ENCODE data around the gene LRRC52.
"Not testable (repeated sequence)": the region's sequence is repeated elsewhere in the genome, so short reads cannot be mapped to it uniquely, and the experiment has no call there.

LRRC52 gene

GRCh38 chr1:165603810-165604209 is 60.0 kb downstream of the LRRC52 start:
- Histone ChIP-seq H3K4me3 (ENCODE audit: low read length in 2 of 2) (no peak overlapping the region), H3K9ac (ENCODE audit: low read depth in 1 of 2, low read length in 2 of 2) (no peak overlapping the region), H3K27ac (ENCODE audit: low read depth in 2 of 2, low read length in 2 of 2) (no peak overlapping the region), H3K27me3 (ENCODE audit: control insufficient read depth in 2 of 2, insufficient read depth in 2 of 2, low read length in 2 of 2) (no peaks in the 10 kb centered on the region), H3K9me3 (ENCODE audit: control insufficient read depth in 2 of 2, low read length in 2 of 2) (no peaks in the 10 kb centered on the region), H3K4me1 (ENCODE audit: control insufficient read depth in 2 of 2, insufficient read depth in 2 of 2, low read length in 2 of 2) (peaks cover 3 to 6% of the 10 kb centered on the region in 2 donors), H3K36me3 (ENCODE audit: control insufficient read depth in 2 of 2, insufficient read depth in 2 of 2, low read length in 2 of 2) (no peaks in the 10 kb centered on the region)

- Histone ChIP-seq H3K27me3 (ENCODE audit: control insufficient read depth in 2 of 2, insufficient read depth in 2 of 2, low read length in 2 of 2) (no peaks in the 10 kb centered on the region), H3K9ac (ENCODE audit: low read depth in 1 of 2, low read length in 2 of 2) (no peak overlapping the region), H3K27ac (ENCODE audit: low read depth in 2 of 2, low read length in 2 of 2) (no peak overlapping the region), H3K4me1 (ENCODE audit: control insufficient read depth in 2 of 2, insufficient read depth in 2 of 2, low read length in 2 of 2) (peaks cover 3 to 5% of the 10 kb centered on the region in 2 donors), H3K36me3 (ENCODE audit: control insufficient read depth in 2 of 2, insufficient read depth in 2 of 2, low read length in 2 of 2) (no peaks in the 10 kb centered on the region), H3K9me3 (ENCODE audit: control insufficient read depth in 2 of 2, low read length in 2 of 2) (no peaks in the 10 kb centered on the region), H3K4me3 (ENCODE audit: low read length in 2 of 2) (no peak overlapping the region)
These were observed 61.4 kb downstream of the LRRC52 start for GRCh38 chr1:165605246-165605645.

- not testable (repeated sequence) for H3K27ac ChIP-seq (ENCODE audit: low read depth in 2 of 2, low read length in 2 of 2); H3K36me3 ChIP-seq (ENCODE audit: control insufficient read depth in 2 of 2, insufficient read depth in 2 of 2, low read length in 2 of 2); H3K27me3 ChIP-seq (ENCODE audit: control insufficient read depth in 2 of 2, insufficient read depth in 2 of 2, low read length in 2 of 2); H3K4me1 ChIP-seq (ENCODE audit: control insufficient read depth in 2 of 2, insufficient read depth in 2 of 2, low read length in 2 of 2); H3K4me3 ChIP-seq (ENCODE audit: low read length in 2 of 2); H3K9me3 ChIP-seq (ENCODE audit: control insufficient read depth in 2 of 2, low read length in 2 of 2); H3K9ac ChIP-seq (ENCODE audit: low read depth in 1 of 2, low read length in 2 of 2)
These were observed 62.9 kb downstream of the LRRC52 start for GRCh38 chr1:165606676-165607075.

DNA sequence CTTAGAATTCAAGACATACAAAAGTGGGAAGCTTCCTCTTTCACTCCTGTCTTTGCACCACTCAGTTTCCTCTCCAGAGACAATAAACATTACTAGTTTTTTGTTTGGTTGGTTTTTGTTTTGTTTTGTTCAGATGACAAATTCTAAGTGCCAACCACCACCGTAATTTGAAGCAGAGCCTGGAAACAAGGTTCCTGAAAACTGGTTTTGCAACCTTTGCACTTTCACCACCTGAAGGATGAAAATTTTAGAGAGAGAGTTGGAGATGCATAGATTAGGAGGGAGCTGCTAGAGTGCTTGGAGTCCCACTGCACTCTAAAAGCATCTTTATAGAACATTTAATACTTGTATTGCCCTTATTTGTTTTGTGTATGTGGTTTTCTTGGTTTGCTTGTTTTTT is 67.1 kb downstream of the LRRC52 start:
- H3K4me1 ChIP-seq (ENCODE audit: control insufficient read depth in 2 of 2, insufficient read depth in 2 of 2, low read length in 2 of 2), result no peaks in the 10 kb centered on the region
- no peak overlapping the region for H3K9ac ChIP-seq (ENCODE audit: low read depth in 1 of 2, low read length in 2 of 2)
- H3K9me3 ChIP-seq (ENCODE audit: control insufficient read depth in 2 of 2, low read length in 2 of 2), result no peaks in the 10 kb centered on the region
- H3K36me3 ChIP-seq (ENCODE audit: control insufficient read depth in 2 of 2, insufficient read depth in 2 of 2, low read length in 2 of 2), result no peaks in the 10 kb centered on the region
- H3K27me3 ChIP-seq (ENCODE audit: control insufficient read depth in 2 of 2, insufficient read depth in 2 of 2, low read length in 2 of 2), result no peaks in the 10 kb centered on the region
- no peak overlapping the region for H3K27ac ChIP-seq (ENCODE audit: low read depth in 2 of 2, low read length in 2 of 2)
- no peak overlapping the region for H3K4me3 ChIP-seq (ENCODE audit: low read length in 2 of 2)

GRCh38 chr1:165612062-165612461 is 68.3 kb downstream of the LRRC52 start:
- Histone ChIP-seq H3K27me3 (ENCODE audit: control insufficient read depth in 2 of 2, insufficient read depth in 2 of 2, low read length in 2 of 2) (no peaks in the 10 kb centered on the region), H3K27ac (ENCODE audit: low read depth in 2 of 2, low read length in 2 of 2) (no peak overlapping the region), H3K4me1 (ENCODE audit: control insufficient read depth in 2 of 2, insufficient read depth in 2 of 2, low read length in 2 of 2) (no peaks in the 10 kb centered on the region), H3K9ac (ENCODE audit: low read depth in 1 of 2, low read length in 2 of 2) (no peak overlapping the region), H3K36me3 (ENCODE audit: control insufficient read depth in 2 of 2, insufficient read depth in 2 of 2, low read length in 2 of 2) (no peaks in the 10 kb centered on the region), H3K4me3 (ENCODE audit: low read length in 2 of 2) (no peak overlapping the region), H3K9me3 (ENCODE audit: control insufficient read depth in 2 of 2, low read length in 2 of 2) (no peaks in the 10 kb centered on the region)

All from mucosa of rectum (tissue), 2 donors.